DOHH2 (cell line): ENCODE measurements around the gene RABGAP1L.
A peak's percentile ranks its signal among the peaks of the same experiment; 100 is the strongest.

Source experiments
- H3F3A ChIP-seq: fragments of 200-600 bp; sonication (generic), shearing (Covaris generic); 2 replicates; pipeline ENCODE4 v1.6.0; 2016; ENCODE audit warnings: antibody characterized with exemption, mild to moderate bottlenecking; ENCODE audit not compliant: control insufficient read depth, insufficient read depth
- H3K27ac ChIP-seq: fragments of 200-600 bp; sonication (generic); 2 replicates; pipeline ENCODE4 v1.5.1; 2014; ENCODE audit warnings: low read depth, mild to moderate bottlenecking, low read length, moderate library complexity
- H3K27me3 ChIP-seq: fragments of 200-600 bp; sonication (generic); 2 replicates; pipeline ENCODE4 v1.6.1; 2014; ENCODE audit warnings: mild to moderate bottlenecking, low read length, mixed read lengths; ENCODE audit not compliant: control insufficient read depth
- H3K36me3 ChIP-seq: fragments of 200-600 bp; sonication (generic); 2 replicates; pipeline ENCODE4 v1.6.1; 2014; ENCODE audit warnings: mild to moderate bottlenecking, low read length, moderate library complexity, mixed read lengths; ENCODE audit not compliant: control insufficient read depth
- H3K4me1 ChIP-seq: fragments of 200-600 bp; sonication (generic); 2 replicates; pipeline ENCODE4 v1.6.1; 2014; ENCODE audit warnings: mild to moderate bottlenecking, low read length, mixed read lengths; ENCODE audit not compliant: control insufficient read depth
- H3K4me2 ChIP-seq: fragments of 200-600 bp; sonication (generic); 2 replicates; pipeline ENCODE4 v1.6.0; 2014; ENCODE audit warnings: mild to moderate bottlenecking, low read length, moderate library complexity
- H3K4me3 ChIP-seq: fragments of 200-600 bp; sonication (generic); 2 replicates; pipeline ENCODE4 v1.5.1; 2014; ENCODE audit warnings: mild to moderate bottlenecking, low read length, mixed read lengths
- H3K79me2 ChIP-seq: fragments of 200-600 bp; sonication (generic); 2 replicates; pipeline ENCODE4 v1.6.1; 2014; ENCODE audit warnings: mild to moderate bottlenecking, low read length, mixed read lengths; ENCODE audit not compliant: control insufficient read depth
- H3K9me2 ChIP-seq: fragments of 200-600 bp; sonication (generic); replicated peaks from 2 replicates; pipeline ENCODE4 v1.6.1; 2014; ENCODE audit warnings: mild to moderate bottlenecking, low read length, mixed read lengths; ENCODE audit not compliant: control insufficient read depth
- H3K9me3 ChIP-seq: fragments of 200-600 bp; sonication (generic); 2 replicates; pipeline ENCODE4 v1.6.1; 2014; ENCODE audit warnings: antibody characterized with exemption, low read length, mixed read lengths; ENCODE audit not compliant: control insufficient read depth, insufficient read depth
- H4K20me1 ChIP-seq: fragments of 200-600 bp; sonication (generic); 2 replicates; pipeline ENCODE4 v1.6.0; 2014; ENCODE audit warnings: low read depth, mild to moderate bottlenecking, antibody characterized with exemption, low read length, moderate library complexity; ENCODE audit not compliant: control insufficient read depth, insufficient read depth
- CTCF ChIP-seq: fragments of 200-600 bp; sonication (generic); IDR thresholded peaks from one replicate; pipeline ENCODE4 v1.5.1; 2014; ENCODE audit warnings: antibody characterized with exemption, mild to moderate bottlenecking, low read depth, low read length; ENCODE audit not compliant: poor library complexity, severe bottlenecking
- EZH2phosphoT487 ChIP-seq: fragments of 200-600 bp; sonication (generic); IDR thresholded peaks from 2 replicates; pipeline ENCODE4 v1.6.1; 2017; ENCODE audit warnings: borderline replicate concordance, mild to moderate bottlenecking, antibody characterized with exemption, low read length, moderate library complexity, mixed read lengths

RABGAP1L gene

GRCh38 chr1:174158767-174159251 is 511 bp upstream of the RABGAP1L start:
- peaks cover 11% of the 10 kb centered on the region for H3F3A ChIP-seq
- no peaks in the 10 kb centered on the region for H3K9me2 ChIP-seq
- peak overlapping the region; percentile 89 for H3K27ac ChIP-seq
- H3K4me2 ChIP-seq: peak overlapping the region; percentile 100
- H3K4me1 ChIP-seq: peaks cover 48% of the 10 kb centered on the region
- no peak for TF ChIP-seq EZH2phosphoT487
- no peak for TF ChIP-seq CTCF
- peaks cover under 1% of the 10 kb centered on the region; the same call in 1 of the 2 replicates for H3K36me3 ChIP-seq
- H3K9me3 ChIP-seq: no peaks in the 10 kb centered on the region
- H3K79me2 ChIP-seq: peaks cover 47% of the 10 kb centered on the region
- peak overlapping the region; percentile 91 for H3K4me3 ChIP-seq
- no peaks in the 10 kb centered on the region for H3K27me3 ChIP-seq
- H4K20me1 ChIP-seq: no peaks in the 10 kb centered on the region

GRCh38 chr1:174160109-174160473 is 771 bp downstream of the RABGAP1L start:
- H3F3A ChIP-seq: peaks cover 11% of the 10 kb centered on the region
- peak overlapping the region; percentile 88 for H3K27ac ChIP-seq
- no peaks in the 10 kb centered on the region for H4K20me1 ChIP-seq
- peak overlapping the region; percentile 91 for H3K4me3 ChIP-seq
- H3K79me2 ChIP-seq: peaks cover 60% of the 10 kb centered on the region
- TF ChIP-seq EZH2phosphoT487: no peak
- no peak for TF ChIP-seq CTCF
- H3K4me1 ChIP-seq: peaks cover 61% of the 10 kb centered on the region
- H3K27me3 ChIP-seq: no peaks in the 10 kb centered on the region
- peak overlapping the region; percentile 72 for H3K4me2 ChIP-seq
- H3K9me3 ChIP-seq: no peaks in the 10 kb centered on the region
- peaks cover 4% of the 10 kb centered on the region for H3K36me3 ChIP-seq
- no peaks in the 10 kb centered on the region for H3K9me2 ChIP-seq

GRCh38 chr1:174160603-174161002 is 1.3 kb downstream of the RABGAP1L start:
- Histone ChIP-seq H3K4me2 (peak overlapping the region; percentile 72), H3K9me3 (no peaks in the 10 kb centered on the region), H3K4me1 (peaks cover 66% of the 10 kb centered on the region), H3K36me3 (peaks cover 5% of the 10 kb centered on the region), H4K20me1 (no peaks in the 10 kb centered on the region), H3K9me2 (no peaks in the 10 kb centered on the region), H3K27me3 (no peaks in the 10 kb centered on the region), H3K79me2 (peaks cover 65% of the 10 kb centered on the region), H3K27ac (peak overlapping the region; percentile 88), H3K4me3 (peak overlapping the region; percentile 91), H3F3A (peaks cover 11% of the 10 kb centered on the region)
- TF ChIP-seq CTCF: no peak
- no peak for TF ChIP-seq EZH2phosphoT487
